HuH-7.5 (cell line): ENCODE results near the gene MDGA2.
"Not testable (repeated sequence)": the region's sequence is repeated elsewhere in the genome, so short reads cannot be mapped to it uniquely, and the experiment has no call there.

Experiments
- DNase-seq: peaks from one replicate; pipeline ENCODE4 v3.0.0; 2011; ENCODE audit warnings: low spot score

Gene MDGA2

DNA sequence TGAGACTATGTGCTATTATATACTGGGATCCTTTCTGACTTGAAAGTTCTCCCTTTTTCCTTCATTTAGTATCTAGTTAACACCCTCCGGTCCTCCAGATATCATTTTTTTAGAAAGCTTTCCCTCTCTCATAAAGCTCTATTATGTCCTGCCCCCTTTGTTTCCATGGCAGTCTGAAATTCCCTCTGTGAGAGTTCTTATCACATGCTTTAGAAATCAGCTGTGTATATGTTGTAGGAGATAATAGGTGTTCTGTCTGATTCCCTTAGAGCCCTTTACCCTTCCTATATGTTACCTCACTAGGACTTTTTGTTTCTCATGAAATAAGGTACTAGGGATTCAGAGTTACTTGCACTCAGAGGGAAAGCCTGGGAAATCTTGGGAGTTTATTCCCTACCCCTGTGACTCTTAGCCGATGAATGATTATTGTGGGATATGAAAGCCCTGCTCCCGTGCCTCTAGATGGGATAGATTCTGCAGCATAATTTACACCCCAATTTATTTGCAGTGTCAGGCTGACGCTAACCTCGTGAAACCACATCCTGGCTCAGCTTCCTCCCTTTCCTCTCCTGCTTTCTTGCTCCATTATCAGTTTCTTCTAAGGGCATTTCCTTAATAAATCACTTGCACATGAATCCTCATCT, 448.4 kb downstream of the MDGA2 start:
- no peak for DNase-seq

DNA sequence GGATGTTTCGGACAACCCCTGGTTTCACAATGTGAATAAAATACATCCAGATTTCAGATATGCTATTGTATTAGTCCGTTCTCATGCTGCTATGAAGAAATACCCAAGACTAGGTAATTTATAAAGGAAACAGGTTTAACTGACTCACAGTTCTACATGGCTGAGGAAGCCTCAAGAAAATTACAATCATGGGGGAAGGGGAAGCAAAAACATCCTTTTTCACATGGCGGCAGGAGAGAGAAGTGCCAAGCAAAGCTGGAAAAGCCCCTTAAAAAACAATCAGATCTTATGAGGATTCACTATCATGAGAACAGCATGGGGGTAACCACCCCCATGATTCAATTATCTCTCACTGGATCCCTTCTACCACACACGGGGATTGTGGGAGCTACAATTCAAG, 451.7 kb downstream of the MDGA2 start:
- DNase-seq: no peak

DNA sequence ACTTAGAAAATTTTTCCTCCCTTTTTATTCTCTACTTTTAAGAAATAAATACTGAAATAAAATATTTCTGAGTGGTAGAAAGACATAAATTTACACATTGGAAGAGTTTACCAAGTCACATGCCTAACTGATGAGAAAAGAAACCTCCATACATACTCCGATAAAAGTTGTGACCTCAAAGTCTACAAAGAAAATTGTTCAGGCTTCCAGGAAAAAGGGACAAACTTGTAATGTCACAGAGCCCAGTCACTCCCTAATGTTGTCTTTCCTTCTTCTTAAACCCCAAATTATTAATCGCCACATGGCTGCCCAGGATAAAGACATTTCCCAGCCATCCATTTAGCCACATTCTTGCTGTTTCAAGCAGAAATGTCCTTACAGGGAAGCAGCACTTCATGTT, 455.3 kb downstream of the MDGA2 start:
- no peak for DNase-seq

DNA sequence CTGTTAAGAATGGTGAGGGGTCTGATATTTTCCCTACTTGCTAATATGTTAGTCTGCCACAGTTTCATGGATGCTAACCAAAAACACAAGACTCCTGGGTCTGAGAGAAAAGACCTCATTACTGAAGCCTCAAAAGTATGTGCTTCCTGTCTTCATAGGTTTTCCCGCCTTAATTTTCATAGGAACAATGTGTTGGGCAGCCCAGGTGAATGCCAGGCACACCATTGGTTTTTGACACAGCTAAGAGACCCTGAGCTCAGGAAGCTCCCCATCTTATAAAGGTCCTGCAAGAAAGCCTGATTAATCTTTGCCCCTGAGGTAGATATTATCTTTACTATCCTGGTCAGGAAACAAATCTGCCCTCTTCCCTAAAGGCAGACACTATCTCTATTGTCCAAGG, 464.1 kb downstream of the MDGA2 start:
- DNase-seq: no peak

DNA sequence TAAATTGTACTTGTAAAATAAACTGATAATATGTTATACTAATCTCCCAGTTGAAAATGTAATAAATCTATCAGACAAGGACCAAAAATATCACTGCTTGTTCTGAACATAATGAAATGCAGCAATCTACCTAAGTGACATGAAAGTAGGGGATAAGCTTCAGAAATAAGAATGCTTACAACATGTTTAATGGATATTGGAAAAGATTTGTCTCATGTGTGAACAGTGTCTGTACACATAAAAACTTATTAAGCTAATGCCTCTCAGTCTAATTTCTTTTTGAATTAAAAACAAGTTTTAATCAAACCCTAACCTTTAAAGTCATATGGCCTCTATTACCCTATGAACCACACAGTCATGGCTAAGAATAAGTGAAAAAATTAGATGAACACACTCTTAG, 465.3 kb downstream of the MDGA2 start:
- no peak for DNase-seq

DNA sequence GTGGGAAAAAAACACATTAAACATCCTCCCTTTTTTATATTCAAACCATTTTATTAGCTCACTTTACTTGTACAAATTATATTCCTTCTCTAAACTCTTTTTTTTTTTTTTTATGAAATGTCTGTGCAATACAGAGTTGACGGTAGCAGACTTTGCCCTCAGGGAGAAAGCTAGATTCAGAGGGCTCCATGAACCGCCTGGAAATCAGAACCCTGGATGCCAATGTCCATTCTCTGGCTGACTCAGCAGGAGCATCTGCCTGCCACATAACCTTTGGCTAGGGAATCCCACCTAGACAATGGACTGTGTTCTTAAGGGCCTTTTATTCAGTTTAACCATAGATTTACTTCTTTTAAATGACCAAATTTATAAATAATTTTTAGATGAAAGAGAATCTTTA, 467.0 kb downstream of the MDGA2 start:
- no peak for DNase-seq

DNA sequence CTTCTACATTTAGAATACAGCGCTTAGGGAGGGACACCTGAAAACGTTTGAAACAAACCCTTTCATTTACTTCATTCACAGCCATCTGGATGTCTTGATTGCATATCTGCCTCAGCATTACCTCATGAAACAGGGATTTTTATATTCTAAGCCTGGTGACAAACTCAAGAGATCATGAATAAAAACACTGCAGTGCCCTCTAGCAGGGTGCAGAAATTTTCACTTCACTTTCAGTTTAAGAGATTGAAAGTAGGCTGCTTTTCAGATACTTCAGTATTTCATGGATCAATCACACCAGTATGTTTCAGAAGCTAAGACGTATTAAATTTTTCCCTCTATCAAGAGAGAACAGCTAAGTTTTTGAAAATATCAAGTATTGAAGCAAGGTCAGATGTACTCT, 467.8 kb downstream of the MDGA2 start:
- DNase-seq: no peak

DNA sequence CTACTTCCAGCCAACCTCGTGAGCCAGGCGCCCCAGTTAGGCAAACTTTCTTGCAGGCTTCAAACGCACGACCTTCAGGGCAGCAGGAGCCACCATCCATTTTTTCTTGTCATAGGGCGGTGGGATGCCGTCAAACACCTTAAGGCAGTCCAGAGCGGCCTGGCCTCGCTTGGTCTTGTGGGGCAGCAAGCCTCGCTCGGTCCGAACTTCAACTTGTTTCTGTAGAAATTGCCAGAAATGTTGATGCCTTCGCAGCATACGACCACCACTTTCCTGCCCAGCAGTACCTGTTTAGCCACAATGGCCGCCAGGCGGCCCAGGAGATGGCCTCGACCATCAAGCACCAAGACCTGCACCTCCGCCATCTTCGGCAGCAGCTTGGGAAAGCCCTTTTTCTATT, 474.7 kb downstream of the MDGA2 start:
- DNase-seq: no peak

DNA sequence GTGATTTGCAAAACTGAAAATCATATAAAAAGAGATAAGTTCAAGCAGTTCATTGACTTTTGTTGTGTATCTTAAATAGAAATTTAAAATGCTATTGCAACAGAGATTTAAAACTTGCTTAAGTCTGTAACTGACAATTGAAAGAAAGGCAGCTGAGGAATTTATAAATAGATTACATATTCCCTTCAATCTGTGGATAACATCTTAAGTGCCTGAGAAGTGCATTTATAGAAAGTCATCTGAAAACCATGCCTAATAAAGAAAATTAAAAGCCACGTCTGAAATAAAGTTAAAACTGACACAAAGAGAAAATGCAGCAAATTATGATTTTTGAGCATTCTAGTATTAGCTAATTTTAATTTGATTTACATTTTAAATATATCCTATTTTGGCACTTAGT, 479.8 kb downstream of the MDGA2 start:
- DNase-seq: no peak

DNA sequence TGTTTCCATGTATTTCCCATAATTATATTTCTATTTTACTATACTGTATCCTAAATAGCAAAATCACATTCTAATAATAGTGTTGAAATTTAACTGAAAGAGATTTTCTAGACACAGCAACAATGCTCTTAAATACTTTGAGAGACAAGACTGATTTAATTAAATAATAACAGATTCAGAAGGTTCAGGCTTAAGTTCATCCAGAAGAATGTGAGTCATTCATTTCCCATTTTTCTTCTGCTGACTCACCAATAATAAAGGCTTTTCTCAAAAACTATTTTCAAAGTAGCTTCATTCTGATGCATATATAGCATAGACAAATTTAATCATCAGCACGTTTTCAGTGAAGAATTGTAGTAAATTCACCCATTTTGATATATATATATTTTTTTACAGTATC, 481.4 kb downstream of the MDGA2 start:
- DNase-seq: no peak

DNA sequence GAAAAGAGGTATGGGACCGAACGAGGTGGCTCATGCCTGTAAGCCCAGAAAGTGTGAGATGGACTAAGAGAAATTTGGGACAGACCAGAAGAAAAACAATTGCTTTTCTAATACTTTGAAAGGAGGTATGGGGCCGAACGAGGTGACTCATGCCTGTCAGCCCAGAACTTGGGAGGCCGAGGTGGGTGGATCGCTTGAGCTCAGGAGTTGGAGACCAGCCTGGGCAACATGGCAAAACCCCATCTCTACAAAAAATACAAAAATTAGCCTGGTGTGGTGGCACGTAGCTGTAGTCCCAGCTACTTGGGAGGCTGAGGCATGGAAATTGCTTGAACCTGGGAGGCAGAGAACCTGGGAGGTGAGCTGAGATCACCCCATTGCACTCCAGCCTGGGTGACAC, 483.2 kb downstream of the MDGA2 start:
- not testable (repeated sequence) for DNase-seq

DNA sequence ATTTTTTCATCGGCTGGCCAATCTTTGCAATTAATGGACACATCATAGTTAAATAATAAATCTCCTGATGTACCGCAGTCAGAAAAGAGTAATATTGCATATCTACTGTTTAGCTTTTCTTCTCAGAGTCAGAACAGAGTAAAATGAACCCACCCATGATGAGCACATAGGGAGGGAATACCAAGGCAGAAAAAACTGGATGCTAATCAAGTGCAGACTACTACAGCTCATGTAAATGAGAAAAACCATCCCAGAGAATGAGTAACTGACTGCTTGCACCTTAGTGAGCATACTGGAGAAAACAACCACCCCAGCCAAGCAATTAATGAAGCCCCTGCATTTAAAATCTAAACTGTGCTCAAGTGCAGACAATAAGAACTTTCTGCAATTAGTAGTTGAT, 483.7 kb downstream of the MDGA2 start:
- no peak for DNase-seq

DNA sequence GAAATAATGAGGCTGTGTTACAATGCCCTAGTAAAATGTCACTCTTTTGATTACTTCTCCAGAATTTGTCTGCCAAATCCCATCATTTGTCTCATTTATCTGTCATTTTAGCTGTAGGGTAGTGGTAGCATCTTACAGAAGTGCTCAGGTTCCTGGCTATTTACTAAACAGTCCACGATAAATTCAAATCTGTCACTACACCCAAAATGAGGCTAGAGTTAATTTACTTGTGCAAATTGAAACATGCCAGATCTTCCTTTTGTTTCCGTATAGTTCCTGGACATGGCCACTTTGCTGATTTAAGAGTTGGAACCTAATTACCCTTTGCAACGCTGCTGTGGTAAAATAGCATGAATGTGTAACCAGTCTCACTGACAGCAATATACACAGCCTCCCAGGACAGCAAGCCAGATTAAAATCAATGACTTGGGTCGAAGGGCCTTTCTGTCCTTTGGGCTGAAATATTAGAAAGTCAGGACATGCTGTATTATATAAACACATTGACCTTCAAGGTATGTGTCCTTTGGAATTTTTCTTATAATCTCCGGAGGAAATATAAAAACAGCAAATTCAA, 485.4 kb downstream of the MDGA2 start:
- DNase-seq: no peak

DNA sequence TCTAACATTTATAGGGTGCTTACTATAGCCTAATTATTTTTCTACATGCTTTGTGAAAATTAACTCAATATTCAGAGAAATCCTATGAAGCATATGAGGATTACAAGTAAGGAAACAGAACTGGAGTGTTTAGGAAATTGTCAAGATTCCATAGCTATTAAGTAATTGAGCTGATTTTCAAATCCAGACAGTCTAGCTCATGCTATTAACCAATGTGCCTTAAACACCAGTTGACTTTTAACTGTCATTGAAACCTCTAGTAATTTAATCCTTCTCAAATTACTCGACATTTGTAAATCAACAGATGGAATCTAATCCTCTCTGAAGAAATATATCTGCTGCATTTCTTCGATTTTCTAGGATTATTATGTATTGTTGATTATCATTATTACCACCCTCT, 488.9 kb downstream of the MDGA2 start:
- DNase-seq: no peak

DNA sequence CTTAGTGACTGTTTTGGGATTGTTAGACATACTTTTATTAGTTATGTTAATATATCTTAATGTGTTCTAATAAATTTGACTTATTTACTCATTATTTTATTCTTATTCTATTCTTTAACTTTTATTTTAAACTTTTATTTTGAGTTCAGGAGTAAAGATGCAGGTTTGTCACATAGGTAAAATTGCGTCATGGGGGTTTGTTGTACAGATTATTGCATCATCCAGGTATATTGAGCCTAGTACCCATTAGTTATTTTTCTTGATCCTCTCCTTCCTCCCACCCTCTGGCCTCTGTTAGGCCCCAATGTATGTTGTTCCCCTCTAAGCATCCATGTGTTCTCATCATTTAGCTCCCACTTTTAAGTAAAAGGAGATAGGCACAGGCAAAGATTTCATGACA, 495.5 kb downstream of the MDGA2 start:
- no peak for DNase-seq

DNA sequence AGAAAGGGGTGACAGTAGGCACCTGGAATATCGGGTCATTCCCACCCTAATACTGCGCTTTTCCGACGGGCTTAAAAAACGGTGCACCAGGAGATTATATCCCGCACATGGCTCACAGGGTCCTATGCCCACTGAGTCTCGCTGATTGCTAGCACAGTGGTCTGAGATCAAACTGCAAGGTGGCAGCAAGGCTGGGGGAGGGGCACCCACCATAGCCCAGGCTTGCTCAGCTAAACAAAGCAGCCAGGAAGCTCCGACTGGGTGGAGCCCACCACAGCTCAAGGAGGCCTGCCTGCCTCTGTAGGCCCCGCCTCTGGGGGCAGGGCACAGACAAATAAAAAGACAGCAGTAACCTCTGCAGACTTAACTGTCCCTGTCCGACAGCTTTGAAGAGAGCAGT, 503.5 kb downstream of the MDGA2 start:
- DNase-seq: not testable (repeated sequence)

DNA sequence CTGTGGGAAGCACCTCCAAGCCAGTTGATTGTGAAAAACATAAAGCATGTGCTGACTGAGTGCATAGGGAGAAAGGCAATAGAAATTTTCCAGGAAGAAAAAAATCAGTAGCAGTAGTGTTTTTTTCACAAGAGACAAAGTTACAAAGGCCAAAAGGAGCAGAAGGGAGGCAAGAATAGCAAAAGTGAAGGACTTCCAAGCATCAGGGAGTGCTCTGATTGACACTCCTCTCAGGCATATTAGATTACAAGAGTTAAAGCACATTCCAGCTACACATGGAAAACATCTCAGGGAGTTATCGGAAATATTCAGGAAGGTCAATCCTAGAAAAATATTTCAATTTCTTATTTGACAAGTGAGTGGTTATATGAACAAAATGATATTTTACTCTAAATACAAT, 508.0 kb downstream of the MDGA2 start:
- DNase-seq: no peak

DNA sequence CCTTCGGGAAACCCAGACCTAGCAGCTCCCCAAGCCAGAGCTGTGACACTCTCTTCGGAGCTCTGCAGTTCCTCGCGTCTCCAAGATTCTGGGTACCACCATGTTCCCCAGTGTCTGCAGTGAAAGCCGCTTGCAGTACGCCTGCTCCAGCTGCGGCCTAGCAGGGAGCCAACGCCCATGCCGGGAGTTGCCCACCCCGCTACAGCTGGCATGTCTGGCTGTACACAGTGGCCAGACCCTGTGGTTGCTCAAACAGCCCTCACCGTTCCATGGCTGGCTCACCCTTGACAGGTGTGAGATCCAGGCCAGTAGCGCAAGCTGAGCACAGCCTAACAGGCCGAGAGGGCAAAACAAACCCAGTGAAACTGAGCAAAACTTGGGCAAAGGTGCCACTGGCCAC, 520.0 kb downstream of the MDGA2 start:
- no peak for DNase-seq

DNA sequence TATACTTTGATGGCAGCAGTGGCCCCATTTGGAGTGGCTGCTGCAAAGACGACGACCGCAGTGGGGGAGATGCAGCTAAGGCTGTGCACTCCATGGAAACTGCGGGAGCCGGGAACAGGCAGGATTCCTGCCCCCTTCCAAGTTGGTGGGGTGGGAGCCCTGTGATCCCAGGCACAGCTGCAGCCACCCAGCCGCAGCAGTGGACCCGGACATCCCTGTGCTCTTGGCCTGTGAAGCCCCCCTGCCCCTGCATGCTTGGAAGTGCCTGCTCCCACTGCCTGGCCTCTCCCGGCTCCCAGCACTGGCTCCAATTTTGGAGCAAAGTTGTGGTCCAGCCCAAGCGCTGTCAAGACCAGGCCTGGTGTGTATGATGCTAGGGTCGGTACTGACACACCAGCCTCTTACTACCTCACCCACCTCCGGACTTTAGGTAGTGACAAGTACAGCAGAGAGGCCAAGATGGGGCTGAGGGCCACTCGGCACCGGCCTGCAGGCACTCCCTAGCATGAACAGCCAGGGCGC, 521.1 kb downstream of the MDGA2 start:
- DNase-seq: no peak

DNA sequence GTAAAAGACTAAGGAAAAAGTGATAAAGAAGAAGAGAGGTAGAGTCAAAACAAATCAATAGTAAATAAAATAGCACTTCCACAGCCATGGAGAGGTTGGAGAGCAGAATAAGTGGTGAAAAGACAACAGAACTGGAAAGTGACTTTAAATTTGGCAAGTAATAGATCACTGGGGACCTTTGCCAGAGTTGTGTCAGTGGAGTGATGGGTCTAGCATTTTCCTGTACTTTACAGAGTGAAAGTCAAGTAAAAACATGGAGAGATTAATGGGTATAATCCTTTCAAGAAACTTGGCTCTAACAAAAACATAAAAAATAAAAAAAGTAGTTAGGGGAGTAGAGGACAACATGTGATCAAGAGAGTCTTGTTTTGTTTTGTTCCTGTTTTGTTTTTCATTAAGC, 521.7 kb downstream of the MDGA2 start:
- no peak for DNase-seq

DNA sequence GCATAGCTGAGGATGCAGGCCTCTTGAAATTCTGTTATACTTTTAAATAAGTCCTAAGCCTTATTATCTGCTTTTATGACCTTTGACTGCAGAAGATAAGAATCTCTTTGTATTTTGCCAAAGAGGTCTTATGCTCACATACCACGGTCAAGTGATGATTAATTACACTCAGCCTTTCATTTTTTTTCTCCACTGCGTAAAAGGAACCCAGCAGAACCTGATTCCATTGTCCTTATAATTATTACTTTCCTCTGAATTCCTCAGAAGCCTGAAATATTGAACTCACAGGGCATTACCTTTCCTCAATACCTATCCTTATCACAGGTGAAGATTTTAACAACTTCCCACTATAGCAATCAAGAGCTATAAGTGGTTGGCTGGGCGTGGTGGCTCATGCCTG, 525.1 kb downstream of the MDGA2 start:
- DNase-seq: no peak

DNA sequence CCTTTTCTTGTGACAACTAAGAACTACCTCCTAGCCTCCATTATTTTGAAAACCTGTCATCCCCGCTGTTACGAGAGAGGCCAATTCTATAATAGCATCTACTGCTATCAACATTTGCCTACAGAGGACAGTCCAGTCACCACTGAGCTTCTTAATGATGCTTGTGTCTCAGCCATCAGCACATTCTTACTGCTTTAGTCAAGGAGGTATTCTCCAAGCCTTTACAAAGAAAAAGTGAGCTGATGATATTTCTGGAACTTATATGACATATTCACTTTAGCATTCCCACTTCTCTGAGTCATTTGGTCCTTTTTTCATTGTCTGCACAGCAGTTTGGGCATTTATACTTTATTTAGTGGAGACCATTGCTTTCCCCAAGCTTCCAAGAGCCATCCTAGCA, 526.1 kb downstream of the MDGA2 start:
- DNase-seq: no peak

DNA sequence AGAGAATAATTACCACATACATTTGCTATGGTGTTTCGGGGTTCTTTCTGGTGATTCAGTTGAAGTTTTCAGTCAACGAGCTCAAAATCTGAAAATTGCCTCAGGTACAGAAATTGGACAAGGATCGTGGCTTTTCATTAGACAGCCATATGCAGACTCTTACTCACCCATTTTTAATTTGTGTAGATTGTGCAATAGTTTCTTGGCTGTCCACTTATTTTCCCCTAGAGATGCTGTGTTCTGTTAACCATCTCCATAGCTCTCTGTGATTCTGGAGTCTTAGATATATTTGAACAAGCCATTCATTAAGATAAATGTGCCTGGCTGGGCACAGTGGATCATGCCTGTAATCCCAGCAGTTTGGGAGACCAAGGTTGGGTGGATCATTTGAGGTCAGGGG, 526.7 kb downstream of the MDGA2 start:
- no peak for DNase-seq

DNA sequence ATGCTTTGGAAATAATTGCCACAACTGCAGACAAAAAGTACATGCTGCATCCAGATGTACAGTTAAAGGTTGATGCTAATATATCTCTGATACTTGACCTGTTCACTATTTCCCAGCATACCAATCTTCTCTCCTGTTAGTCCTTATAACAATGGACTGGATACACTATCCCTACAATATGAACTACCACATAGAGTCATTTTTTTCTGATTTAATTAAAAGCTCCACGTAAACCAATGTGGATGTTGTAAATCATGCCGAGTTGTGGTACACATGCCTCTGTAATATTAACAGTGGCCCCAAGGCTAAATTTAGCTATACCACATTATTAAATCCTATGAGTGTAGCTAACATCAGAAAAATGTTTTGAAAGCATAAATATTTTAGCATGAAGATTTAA, 554.8 kb downstream of the MDGA2 start:
- DNase-seq: no peak
